Measurements from ENCODE around the gene KIF1B.

DNA sequence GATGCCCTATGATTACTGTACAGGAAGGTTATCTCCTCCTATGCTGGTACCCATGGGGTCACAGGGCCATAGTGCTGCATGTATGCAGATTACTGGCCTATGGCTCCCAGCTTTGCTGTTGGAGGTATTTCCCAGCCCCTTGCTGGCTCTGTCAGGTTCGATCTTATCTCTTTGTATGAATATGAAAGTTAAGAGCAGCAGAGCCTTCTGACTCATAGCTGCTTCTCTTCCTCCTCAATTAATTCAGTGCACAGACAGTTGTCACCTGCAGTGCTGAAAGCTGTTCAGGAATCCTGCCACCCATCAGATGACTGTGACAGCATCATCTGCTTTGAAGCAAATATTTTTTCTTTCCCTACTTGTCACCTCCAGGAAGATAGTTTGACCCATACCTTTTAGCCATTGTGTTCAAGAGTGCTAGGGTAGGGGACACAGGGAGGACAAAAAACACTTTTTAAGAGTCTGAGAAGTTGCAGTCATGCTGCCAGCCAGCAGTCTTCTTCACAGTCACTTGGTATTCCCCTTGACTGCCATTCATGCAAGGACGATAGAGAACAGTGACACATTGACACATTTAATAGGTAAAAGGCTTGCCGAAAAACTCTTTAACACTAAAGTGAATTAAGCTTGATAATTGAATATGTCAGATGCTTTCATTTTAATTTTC is 73.1 kb downstream of the KIF1B start:
- TF ChIP-seq POLR2A (IDR thresholded peaks at IDR 0.05) = no peak
- TF ChIP-seq, protein P1, sequence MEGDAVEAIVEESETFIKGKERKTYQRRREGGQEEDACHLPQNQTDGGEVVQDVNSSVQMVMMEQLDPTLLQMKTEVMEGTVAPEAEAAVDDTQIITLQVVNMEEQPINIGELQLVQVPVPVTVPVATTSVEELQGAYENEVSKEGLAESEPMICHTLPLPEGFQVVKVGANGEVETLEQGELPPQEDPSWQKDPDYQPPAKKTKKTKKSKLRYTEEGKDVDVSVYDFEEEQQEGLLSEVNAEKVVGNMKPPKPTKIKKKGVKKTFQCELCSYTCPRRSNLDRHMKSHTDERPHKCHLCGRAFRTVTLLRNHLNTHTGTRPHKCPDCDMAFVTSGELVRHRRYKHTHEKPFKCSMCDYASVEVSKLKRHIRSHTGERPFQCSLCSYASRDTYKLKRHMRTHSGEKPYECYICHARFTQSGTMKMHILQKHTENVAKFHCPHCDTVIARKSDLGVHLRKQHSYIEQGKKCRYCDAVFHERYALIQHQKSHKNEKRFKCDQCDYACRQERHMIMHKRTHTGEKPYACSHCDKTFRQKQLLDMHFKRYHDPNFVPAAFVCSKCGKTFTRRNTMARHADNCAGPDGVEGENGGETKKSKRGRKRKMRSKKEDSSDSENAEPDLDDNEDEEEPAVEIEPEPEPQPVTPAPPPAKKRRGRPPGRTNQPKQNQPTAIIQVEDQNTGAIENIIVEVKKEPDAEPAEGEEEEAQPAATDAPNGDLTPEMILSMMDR (IDR thresholded peaks at IDR 0.05) = no peak
